GM12864 (cell line): ENCODE results near the gene PIGN.

Source experiments
- DNase-seq: peaks from one replicate; pipeline ENCODE4 v3.0.0-alpha.2; 2011; ENCODE audit warnings: low read depth
- H3K4me3 ChIP-seq: 2 replicates; pipeline ENCODE4 v1.5.1; 2011; ENCODE audit warnings: mild to moderate bottlenecking, low read depth, low read length, control low read depth
- TF ChIP-seq, protein P1 (sequence below): IDR thresholded peaks from 2 replicates; pipeline ENCODE4 v1.5.1; 2011; ENCODE audit warnings: low read depth, mild to moderate bottlenecking, moderate library complexity, low read length, control low read depth, inconsistent platforms; ENCODE audit errors: missing control alignments

PIGN gene, protein sequence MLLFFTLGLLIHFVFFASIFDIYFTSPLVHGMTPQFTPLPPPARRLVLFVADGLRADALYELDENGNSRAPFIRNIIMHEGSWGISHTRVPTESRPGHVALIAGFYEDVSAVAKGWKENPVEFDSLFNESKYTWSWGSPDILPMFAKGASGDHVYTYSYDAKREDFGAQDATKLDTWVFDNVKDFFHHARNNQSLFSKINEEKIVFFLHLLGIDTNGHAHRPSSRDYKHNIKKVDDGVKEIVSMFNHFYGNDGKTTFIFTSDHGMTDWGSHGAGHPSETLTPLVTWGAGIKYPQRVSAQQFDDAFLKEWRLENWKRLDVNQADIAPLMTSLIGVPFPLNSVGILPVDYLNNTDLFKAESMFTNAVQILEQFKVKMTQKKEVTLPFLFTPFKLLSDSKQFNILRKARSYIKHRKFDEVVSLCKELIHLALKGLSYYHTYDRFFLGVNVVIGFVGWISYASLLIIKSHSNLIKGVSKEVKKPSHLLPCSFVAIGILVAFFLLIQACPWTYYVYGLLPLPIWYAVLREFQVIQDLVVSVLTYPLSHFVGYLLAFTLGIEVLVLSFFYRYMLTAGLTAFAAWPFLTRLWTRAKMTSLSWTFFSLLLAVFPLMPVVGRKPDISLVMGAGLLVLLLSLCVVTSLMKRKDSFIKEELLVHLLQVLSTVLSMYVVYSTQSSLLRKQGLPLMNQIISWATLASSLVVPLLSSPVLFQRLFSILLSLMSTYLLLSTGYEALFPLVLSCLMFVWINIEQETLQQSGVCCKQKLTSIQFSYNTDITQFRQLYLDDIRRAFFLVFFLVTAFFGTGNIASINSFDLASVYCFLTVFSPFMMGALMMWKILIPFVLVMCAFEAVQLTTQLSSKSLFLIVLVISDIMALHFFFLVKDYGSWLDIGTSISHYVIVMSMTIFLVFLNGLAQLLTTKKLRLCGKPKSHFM

DNA sequence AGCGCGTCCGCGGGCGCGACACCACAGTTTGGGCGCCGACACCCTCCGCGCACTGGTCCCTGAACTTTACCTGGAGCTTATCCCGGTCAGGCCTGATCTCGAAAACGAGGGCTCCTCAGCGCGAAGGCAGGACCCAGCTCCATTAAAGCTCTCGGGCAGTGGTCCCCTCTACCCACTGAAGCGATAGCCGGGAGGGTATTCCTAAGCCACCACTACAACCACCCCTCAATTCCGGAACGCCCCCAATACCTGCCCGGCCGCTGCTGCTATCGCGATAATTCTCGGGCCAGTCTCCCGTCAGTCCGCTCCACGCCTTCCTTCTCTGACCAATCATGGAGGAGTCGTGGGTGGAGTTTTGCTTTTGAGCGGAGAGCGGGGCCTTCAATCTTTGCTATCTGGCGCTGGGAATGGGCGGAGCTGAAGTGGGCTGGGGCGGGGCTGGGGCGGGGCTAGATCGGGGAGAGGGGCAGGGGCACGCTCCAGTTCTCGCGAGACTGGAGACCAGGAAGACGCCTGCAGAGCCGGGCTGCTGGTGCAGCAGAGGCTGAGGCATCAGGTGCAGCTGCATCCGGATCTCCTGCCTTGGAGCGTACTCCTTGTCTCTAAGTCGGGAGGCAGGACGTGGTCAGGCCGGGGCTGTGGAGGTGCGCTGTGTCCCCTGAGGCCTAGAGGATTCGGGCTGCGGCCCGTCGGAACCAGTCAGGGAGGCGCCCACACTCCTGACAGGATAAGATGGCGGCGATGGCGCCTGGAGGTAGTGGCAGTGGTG, at the start of gene PIGN, which contains the start of gene RELCH:
PIGN (minus strand) TSS at position 283 of the 769 bp plus-strand sequence. CDS start 25,703 bp downstream, outside the sequence.
RELCH (plus strand) TSS at position 482 of the 769 bp plus-strand sequence; CDS start at position 733, 251 bp downstream.
- peak within 1 kb of the TSS; percentile 80 for H3K4me3 ChIP-seq
- TF ChIP-seq, protein P1, sequence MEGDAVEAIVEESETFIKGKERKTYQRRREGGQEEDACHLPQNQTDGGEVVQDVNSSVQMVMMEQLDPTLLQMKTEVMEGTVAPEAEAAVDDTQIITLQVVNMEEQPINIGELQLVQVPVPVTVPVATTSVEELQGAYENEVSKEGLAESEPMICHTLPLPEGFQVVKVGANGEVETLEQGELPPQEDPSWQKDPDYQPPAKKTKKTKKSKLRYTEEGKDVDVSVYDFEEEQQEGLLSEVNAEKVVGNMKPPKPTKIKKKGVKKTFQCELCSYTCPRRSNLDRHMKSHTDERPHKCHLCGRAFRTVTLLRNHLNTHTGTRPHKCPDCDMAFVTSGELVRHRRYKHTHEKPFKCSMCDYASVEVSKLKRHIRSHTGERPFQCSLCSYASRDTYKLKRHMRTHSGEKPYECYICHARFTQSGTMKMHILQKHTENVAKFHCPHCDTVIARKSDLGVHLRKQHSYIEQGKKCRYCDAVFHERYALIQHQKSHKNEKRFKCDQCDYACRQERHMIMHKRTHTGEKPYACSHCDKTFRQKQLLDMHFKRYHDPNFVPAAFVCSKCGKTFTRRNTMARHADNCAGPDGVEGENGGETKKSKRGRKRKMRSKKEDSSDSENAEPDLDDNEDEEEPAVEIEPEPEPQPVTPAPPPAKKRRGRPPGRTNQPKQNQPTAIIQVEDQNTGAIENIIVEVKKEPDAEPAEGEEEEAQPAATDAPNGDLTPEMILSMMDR: no peak
- peak; percentile 95 for DNase-seq

GRCh38 chr18:62236252-62236651, 49.4 kb upstream of the PIGN start:
- H3K4me3 ChIP-seq: no peak overlapping the region
- DNase-seq: no peak
- TF ChIP-seq, protein P1: no peak

DNA sequence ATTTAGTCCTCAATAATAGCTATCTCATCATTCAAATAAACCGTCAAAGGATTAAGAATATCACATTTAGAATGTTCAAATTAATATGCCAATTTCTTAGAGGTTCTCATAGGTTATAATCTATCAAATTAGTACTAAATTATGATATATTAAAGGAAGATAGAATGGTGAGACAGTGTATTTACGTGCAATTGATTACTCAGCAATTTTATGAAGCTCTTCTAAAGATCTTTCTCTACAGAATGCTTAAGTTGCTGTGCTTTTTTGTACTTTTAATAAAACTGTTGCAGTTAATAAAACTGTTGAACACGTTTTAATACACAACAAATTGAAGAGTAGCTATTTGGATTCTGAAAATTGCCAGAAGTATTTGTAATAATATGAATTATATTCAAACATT, 39.2 kb upstream of the PIGN start:
- no peak overlapping the region for H3K4me3 ChIP-seq
- TF ChIP-seq, protein P1: no peak
- DNase-seq: no peak

- TF ChIP-seq, protein P1: no peak
- no peak for DNase-seq
These were observed 37.4 kb upstream of the PIGN start for GRCh38 chr18:62224229-62224628.

GRCh38 chr18:62214790-62215189, 27.9 kb upstream of the PIGN start:
- DNase-seq: no peak
- H3K4me3 ChIP-seq: no peak overlapping the region
- TF ChIP-seq, protein P1: no peak

More at GRCh38 chr18:62224229-62224628, 37.4 kb upstream of the PIGN start:
- H3K4me3 ChIP-seq: no peak overlapping the region

DNA sequence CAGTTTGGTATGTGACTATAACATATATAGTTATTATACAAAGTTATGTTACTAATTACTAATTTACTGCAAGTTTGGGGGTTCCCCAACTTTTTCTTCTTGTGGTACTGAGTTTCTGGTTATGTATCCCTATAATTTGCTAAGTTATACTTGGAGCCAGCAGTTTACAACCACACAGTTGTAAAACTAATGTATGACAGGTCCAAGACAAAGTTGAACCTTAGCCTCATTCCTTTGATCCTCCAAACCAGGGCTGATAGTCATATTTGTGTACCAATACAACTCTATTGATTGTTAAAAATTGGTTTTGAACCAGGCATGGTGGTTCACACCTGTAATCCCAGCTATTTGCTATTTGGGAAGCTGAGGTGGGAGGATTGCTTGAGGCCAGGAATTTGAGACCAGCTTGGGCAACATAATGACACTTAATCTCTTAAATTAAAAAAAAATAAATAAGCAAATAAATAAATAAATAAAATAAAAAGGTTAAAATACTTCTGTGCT, 24.5 kb upstream of the PIGN start:
- no peak for DNase-seq
- H3K4me3 ChIP-seq: no peak overlapping the region
- TF ChIP-seq, protein P1: no peak
